ENCODE results near the gene TLE5. TPM values are rescaled to one million over a fixed set of nuclear protein-coding genes. Genes with fewer than 3 reads are reported as not detected.
"Not testable (repeated sequence)": the region's sequence is repeated elsewhere in the genome, so short reads cannot be mapped to it uniquely, and the experiment has no call there.

TLE5 gene
- polyA plus RNA-seq, 12 donors = 470 to 1,024 (median 663) TPM

DNA sequence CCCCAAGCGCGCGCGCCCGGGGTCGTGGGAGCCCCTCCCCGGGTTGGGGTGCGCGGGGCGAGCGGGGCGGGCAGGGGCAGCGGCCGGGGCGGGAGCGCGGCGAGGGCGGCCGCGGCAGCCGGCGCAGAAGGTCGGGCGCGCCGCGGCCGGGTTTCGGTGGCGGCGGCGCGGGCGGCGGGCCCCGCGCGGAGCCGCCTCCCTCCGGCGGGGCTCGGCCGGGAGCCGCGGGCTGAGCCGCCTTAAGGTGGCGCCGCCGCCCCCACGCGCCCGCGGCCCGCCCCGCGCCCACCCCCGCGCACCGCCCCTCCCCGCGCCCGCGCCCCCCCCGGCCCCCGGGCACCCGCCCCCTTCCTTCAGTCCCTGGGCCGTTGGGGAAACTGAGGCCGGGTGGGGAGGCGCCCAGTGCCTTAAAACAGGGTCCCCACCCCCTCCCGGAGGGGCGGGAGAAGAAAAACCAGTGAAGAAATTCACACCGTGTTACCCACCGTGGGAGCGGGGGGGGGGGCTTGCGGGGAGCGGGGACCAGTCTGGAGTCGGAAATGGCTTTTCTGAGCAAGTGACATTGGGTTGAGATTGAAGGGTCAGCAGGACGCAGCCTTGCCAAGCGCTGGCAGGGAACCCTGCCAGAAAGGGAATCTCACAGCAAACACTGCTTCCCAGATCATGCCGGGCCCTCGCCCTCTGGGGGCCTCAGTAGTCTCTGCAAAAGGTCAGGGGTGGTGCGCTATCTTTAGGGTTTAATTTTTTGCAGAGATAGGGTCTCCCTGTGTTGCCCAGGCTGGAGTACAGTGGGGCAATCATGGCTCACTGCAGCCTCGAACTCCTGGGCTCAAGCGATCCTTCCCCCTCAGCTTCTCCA, 33.0 kb downstream of the TLE5 start, which contains the start of gene TLE2:
Gene TLE2, minus strand, starts transcription at position 216 of the 859 bp plus-strand sequence. CDS start 376 bp downstream, outside the sequence.
- DNase-seq = no peak

DNA sequence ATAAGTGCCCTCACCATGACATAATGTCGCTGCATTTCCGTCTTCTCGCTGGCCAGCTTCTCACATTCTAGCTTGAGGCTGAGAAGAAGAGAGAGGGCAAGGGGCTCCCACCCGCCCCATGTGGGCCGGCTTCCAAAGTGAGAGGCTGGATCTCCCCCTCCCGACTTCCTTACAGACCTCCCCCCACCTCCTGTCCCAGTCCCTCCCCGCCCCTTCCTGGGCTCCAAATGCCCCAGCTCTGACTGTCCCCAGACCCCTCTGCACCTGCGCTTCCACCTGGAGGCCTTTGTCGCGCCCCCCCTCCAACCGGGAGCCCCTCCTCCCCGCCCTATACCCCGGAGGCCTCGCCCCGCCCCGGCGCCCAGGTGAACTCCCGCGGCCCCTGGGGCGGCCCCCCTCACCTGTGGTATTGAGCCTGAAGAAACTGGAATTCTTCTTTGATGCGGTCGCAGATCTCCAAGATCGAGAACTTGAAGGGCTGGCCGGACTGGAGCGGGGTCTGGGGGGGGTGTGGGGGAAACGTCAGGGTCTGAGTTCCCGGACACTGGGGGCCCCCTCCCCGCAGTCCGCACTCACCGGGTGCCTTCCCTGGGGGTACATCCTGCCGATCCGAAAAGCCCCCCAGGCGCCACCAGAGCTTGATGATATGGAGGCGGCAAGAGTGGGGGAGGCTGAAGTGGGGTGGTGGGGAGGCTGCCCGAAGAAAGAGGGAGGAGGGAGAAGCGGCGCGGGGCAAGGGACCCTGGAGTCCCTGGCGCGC, 33.8 kb downstream of the TLE5 start:
- no peak for DNase-seq

GRCh38 chr19:3027981-3028304, 34.4 kb downstream of the TLE5 start:
- DNase-seq = no peak

GRCh38 chr19:3027292-3027691, 35.0 kb downstream of the TLE5 start:
- DNase-seq = no peak

DNA sequence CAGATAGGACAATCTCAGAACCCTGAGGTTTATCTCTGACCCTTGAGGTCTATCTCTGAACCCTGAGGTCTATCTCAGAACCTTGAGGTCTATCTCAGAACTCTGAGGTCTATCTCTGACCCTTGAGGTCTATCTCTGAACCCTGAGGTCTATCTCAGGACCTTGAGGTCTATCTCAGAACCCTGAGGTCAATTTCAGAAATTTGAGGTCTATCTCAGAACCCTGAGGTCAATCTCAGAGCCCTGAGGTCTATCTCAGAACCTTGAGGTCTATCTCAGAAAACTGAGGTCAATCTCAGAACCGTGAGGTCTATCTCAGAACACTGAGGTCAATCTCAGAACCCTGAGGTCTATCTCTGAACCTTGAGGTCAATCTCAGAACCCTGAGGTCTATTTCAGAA, 35.5 kb downstream of the TLE5 start:
- DNase-seq = no peak

GRCh38 chr19:3025549-3025886, 36.8 kb downstream of the TLE5 start:
- no peak for DNase-seq

DNA sequence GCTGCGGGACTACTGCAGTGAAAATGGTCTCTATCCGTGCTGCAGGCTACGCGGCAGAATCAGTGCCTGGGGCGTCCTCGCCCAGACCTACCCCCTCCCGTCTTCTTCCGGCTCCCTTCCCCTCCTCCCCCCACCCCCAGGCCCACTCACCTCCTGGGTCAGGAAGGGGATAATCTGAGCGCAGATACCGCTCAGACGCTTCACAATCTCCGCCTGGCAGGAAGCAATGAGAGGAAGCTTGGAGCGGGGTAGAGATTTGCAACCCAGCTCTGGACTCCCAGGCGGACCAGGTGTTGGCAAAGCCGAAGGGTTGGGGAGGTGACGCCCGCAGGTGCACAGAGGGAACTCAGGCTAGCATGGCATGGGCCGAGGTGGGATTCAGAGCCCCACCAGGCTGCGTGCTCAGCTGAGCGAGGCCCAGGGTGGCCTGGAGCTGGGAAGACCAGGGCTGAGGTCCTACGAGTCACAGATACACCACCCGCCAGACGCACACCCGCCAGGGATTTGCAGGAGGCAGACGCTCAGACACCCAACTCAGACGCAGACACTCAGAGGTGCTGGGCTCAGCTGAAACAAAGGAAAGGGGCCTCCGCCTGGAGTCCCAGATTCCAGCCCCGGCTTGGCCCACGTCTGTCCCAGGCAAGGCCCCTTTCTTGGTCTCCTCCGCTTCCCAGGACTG, 37.3 kb downstream of the TLE5 start:
- DNase-seq = no peak

GRCh38 chr19:3024509-3024869, 37.8 kb downstream of the TLE5 start:
- DNase-seq = no peak

DNA sequence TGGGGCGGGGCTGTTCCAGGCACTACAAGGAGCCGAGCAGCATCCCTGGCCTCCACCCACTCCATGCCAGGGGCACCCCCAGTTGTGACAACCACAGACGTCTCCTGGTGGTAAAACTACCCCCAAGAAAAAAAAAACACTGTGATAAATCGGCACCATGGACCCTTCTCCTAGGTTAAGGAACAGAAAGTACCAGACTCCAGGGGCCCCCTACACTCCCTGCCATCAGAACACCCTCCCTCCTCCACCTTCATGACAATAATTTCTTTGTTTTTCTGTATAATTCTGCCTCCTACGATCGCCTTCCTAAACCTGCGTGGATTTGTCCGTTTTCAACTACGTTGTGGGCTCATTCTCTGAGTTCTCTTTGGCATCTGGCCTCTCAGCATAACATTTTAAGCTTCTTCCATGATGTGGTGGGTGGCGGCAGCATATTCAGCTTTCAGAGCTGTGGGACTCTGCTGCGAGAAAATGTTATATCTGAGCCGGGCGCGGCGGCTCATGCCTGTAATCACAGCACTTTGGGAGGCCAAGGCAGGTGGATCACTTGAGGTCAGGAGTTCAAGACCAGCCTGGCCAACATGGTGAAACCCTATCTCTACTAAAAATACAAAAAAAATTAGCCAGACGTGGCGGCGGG, 41.9 kb downstream of the TLE5 start:
- no peak for DNase-seq

DNA sequence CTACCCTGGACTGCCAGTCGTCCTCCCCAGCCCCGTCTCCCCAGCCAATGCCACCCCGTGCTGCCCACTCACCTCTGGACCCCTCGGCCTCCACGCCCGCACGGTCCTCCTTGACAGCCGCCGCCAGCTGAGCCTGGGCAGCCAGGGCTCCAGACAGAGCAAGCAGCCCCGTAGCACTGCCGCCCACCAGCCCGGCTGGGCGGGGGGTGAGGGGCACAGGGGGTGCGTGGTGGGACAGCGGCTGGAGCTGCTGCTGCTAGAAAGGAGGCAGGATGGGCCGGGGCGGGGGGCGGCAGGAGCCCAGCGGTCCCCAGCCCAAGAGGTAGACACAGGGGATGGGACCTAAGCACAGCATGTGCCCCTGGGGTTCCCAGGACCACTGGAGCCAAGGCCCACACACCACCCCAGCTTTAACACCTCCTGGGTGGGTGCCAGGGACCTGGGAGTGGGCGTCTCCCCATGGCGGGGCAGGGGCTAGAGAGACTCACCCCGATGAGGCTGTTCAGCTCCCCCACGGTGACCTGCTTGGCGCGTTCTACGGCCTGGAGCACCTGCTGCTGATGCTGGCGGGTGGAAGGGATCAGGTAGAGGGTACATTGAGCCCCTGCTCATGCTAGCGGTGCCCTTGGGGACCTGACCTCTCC, 43.0 kb downstream of the TLE5 start:
- DNase-seq = no peak

- DNase-seq = no peak
These were observed 44.4 kb downstream of the TLE5 start for GRCh38 chr19:3017923-3018322.

DNA sequence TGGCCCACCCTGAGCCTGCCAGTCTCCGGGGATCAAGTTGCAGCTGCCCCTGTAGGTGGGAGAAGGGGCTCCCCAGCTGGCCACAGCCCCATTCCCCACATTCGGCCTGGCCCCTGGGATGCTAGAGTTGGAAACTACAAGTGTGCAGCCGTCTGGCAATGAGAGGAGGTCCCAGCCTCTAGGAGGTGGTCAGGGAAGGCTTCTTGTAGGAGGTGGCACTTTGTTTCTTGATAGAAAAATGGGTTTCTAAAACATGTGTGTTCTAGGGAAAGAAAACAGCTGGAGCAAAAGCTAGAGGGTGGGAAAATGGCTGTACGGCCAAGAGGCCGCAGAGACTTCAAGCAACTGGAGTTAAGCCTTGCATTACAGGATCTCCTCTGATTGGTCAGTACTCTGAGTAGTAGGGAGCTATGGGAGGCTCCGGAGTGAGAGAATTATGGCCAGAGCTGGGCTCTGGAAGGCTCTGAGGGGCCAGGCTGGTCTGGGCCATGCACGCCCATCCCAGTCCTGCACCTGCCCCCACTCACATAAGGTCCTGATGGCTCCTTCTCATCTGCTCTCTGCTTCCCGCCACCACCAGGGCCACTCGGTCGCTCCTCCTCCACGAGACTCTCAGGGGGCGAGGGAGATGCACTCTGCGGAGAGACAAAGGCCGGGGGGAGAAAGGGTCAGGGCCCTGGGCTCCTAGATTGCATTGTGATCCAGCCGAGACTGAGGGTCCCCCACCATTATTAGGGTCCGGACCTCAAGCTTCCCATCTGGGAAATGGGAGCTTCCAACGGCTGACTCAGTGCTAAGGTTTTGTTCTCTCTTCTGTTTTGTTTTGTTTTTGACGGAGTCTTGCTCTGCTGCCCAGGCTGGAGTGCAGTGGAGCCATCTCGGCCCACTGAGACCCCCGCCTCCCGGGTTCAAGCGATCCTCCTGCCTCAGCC, 46.9 kb downstream of the TLE5 start:
- no peak for DNase-seq

DNA sequence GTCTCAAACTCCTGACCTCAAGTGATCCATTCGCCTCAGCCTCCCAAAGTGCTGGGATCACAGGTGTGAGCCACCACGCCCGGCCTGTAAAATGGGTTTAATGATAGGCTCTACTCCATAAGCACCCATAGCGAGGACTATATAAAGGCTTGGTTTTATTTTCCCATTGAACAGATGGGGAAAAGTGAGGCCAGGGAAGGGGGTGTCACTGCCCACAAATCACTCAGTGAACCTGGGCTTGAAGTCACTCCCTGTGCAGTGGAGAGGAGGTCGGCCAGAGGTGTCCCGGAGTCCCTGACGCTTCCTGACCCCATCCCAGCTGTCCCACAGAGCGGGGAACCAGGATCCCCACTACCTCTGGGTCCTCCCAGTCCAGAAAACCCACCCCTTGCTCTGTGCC, 48.2 kb downstream of the TLE5 start:
- DNase-seq = no peak

DNA sequence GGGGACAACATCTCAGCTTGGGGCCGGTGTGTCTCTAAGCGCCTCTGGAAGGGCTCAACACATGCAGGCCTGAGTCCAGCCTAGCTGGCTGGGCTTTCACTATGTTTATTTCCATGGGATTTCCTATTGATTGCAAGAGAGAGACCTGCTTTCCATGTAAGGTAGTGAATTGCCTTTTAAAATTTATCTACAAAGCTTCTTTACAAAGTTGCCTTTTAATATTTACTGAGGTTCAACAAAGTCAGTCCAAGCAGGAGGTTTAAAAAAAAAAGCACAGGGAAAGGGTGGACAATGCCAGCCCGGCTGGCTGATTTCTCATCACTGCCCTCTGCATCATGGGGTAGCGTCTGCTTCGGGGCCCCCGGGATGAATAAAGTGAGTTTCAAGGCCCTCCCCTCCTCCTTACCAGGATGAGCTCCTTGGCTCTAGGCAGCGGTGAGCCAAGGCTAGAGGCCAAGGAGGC, 49.0 kb downstream of the TLE5 start:
- no peak for DNase-seq

- no peak for DNase-seq
These were observed 49.6 kb downstream of the TLE5 start for GRCh38 chr19:3012621-3013262.

- DNase-seq = not testable (repeated sequence)
These were observed 50.2 kb downstream of the TLE5 start for GRCh38 chr19:3012059-3012458.

GRCh38 chr19:3010871-3011270, 51.4 kb downstream of the TLE5 start:
- no peak for DNase-seq

DNA sequence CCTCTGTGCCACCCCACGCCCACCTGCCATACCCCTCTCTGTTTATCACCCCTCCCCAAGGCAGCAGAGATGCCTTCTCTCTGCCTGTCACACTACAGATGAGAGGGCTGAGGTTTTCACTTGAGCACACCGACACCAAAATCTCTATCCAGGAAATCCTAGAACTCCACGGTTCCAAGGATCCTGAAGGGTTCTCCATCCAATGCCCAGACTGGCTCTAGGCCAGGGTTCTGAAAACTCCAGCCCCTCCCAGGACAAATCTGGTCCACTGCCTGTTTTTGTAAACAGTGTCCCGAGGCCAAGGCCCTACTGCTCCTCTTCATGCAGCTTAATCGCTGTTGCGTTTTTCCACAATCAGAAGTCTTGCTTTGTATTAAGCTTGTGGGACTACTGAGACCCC, 53.3 kb downstream of the TLE5 start:
- DNase-seq = no peak

DNA sequence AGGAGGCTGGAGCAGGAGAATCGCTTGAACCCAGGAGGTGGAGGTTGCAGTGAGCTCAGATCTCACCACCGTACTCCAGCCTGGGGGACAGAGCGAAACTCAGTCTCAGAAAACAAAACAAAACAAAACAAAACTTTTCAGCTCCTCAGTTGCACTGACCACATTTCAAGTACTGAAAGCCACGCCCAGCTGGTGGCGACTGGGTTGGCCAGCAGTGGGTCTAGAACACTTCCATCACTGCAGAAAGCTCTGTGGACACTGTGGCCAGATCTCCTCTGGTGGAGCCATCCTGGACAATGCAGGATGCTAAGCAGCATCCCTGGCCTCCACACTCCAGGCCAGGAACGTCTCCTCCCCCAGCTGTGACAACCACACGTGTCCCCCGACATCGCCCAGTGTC, 54.3 kb downstream of the TLE5 start:
- DNase-seq = no peak
